HCEC 1CT (cell line): ENCODE measurements around the gene RNF125.

Source experiments
- DNase-seq: peaks from one replicate; pipeline ENCODE4 v3.0.0-alpha.2; 2017

RNF125 gene

GRCh38 chr18:32091724-32092421 lies 73.2 kb downstream of the RNF125 start, which contains the start of gene RNF138:
RNF138 (plus strand) TSS chr18:32091874; CDS start chr18:32092777, 903 bp downstream.
- DNase-seq, result peak; percentile 86

- peak; percentile 96 for DNase-seq
Observed at GRCh38 chr18:32092422-32093101, 73.9 kb downstream of the RNF125 start.

- peak; percentile 62 for DNase-seq
Observed at GRCh38 chr18:32093102-32093511, 74.5 kb downstream of the RNF125 start.

- no peak for DNase-seq
Observed at GRCh38 chr18:32093523-32093922, 74.9 kb downstream of the RNF125 start.

GRCh38 chr18:32095192-32095899 lies 76.7 kb downstream of the RNF125 start:
- no peak for DNase-seq

GRCh38 chr18:32095900-32096229 lies 77.2 kb downstream of the RNF125 start:
- no peak for DNase-seq

- no peak for DNase-seq
Observed at GRCh38 chr18:32096946-32097345, 78.3 kb downstream of the RNF125 start.

- no peak for DNase-seq
Observed at GRCh38 chr18:32104516-32104915, 85.9 kb downstream of the RNF125 start.

GRCh38 chr18:32110005-32110404 lies 91.4 kb downstream of the RNF125 start:
- DNase-seq, result no peak

GRCh38 chr18:32111706-32112105 lies 93.1 kb downstream of the RNF125 start:
- no peak for DNase-seq

DNA sequence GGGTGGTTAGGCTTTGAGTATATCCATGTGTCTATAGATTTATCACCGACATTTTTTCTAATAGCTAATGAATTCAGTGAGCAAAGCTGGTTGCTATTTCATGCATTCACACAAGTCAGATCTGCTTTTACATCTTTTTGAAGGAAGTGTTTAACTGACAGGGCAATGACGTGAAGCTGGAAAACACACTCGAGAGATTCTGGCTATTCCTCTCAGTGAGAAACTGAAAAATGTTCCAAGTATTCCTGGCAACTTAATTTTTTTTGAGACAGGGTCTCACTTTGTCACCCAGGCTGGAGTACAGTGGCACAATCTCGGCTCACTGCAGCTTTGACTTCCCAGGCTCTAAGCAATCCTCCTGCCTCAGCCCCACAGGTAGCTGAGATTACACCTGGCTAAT lies 94.2 kb downstream of the RNF125 start:
- no peak for DNase-seq

DNA sequence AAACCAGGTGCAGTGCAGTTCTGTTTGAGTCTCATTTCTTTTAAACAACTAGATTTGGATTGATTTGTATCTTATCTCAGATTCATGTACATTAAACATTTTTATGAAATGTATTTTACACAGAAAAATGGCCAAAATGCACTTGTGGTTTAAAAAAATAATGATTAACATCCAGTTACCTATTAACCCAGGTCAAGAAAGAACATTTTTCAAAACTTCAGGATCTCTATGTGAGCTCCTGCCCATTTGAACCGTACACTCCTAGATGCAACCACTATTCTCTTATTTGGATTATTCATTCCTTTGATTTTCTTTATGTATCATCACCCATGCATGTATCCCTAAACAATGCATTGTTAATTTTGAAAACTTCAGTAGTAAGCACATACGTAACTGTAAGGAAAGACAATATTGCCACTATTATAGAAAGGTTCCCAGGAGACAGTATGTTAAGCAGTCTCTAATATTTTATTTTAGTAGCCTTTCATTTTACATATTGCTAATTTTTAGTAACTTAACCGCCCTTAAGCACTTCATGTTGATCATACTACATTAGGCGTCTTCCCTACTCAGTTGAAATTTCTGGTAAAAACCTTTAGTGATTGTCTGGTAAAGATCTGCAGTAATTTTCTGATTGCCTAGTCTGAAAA lies 95.8 kb downstream of the RNF125 start:
- no peak for DNase-seq

DNA sequence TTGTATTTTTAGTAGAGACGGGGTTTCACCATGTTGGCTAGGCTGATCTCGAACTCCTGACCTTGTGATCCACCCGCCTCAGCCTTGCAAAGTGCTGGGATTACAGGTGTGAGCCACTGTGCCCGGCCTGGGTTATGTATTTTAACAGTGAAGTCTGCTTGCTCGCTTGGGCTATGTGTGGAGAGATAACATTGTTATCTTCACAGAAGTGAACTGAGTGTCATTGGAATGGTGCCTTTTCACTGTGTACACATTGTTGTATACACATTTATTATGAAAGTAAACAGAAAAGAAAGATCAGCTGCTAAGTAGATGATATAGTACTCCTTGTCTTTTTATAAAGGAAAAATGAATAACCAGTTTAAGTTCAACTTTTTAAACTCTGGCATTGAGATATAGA lies 103.4 kb downstream of the RNF125 start:
- no peak for DNase-seq
